GM19455 (cell line): Measurements from ENCODE around the gene DPH1.
"Not testable (repeated sequence)": the region's sequence is repeated elsewhere in the genome, so short reads cannot be mapped to it uniquely, and the experiment has no call there.

ENCODE experiments used
- ATAC-seq: cut with Tn5 transposase; IDR thresholded peaks from one replicate; pipeline ENCODE4 v1.9.1; 2021; ENCODE audit not compliant: unreplicated experiment

Gene DPH1

GRCh38 chr17:2008332-2009126, 21.4 kb upstream of the DPH1 start:
- no peak for ATAC-seq

- no peak for ATAC-seq
Measured at GRCh38 chr17:2009737-2010136, 20.2 kb upstream of the DPH1 start.

- no peak for ATAC-seq
Measured at GRCh38 chr17:2011411-2012371, 18.3 kb upstream of the DPH1 start.

GRCh38 chr17:2012499-2012898, 17.5 kb upstream of the DPH1 start:
- ATAC-seq = no peak

- not testable (repeated sequence) for ATAC-seq
Measured at GRCh38 chr17:2013220-2013993, 16.5 kb upstream of the DPH1 start.

GRCh38 chr17:2013994-2014317, 16.0 kb upstream of the DPH1 start:
- ATAC-seq = no peak

- ATAC-seq = no peak
Measured at GRCh38 chr17:2015314-2015713, 14.6 kb upstream of the DPH1 start.

- ATAC-seq = no peak
Measured at GRCh38 chr17:2016494-2016893, 13.5 kb upstream of the DPH1 start.

GRCh38 chr17:2017274-2017941, 12.5 kb upstream of the DPH1 start:
- no peak for ATAC-seq

GRCh38 chr17:2018716-2019510, 11.0 kb upstream of the DPH1 start:
- ATAC-seq = no peak

GRCh38 chr17:2019723-2020122, 10.2 kb upstream of the DPH1 start:
- no peak for ATAC-seq

GRCh38 chr17:2020721-2021120, 9.2 kb upstream of the DPH1 start:
- ATAC-seq = no peak

GRCh38 chr17:2022647-2023240, 7.2 kb upstream of the DPH1 start:
- ATAC-seq = no peak

GRCh38 chr17:2023256-2023655, 6.7 kb upstream of the DPH1 start:
- ATAC-seq = no peak

- no peak for ATAC-seq
Measured at GRCh38 chr17:2023692-2024571, 6.0 kb upstream of the DPH1 start.

GRCh38 chr17:2024572-2025219, 5.3 kb upstream of the DPH1 start:
- ATAC-seq = no peak

- no peak for ATAC-seq
Measured at GRCh38 chr17:2025220-2025621, 4.7 kb upstream of the DPH1 start, which contains the start of gene RTN4RL1. TSS of gene RTN4RL1 (minus strand) at chr17:2025334. CDS start at chr17:2024865, 469 bp downstream.
